NB4 (cell line): ENCODE results near the gene STT3B.

Experiments
- DNase-seq: peaks from one replicate; pipeline ENCODE4 v3.0.0; 2010; ENCODE audit warnings: low read depth
- H3K4me3 ChIP-seq: one replicate; pipeline ENCODE4 v1.5.1; 2011; ENCODE audit warnings: mild to moderate bottlenecking, low read depth, low read length, moderate library complexity
- CTCF ChIP-seq: IDR thresholded peaks from one replicate; pipeline ENCODE4 v1.5.1; 2012; ENCODE audit warnings: low read depth, low read length
- MAX ChIP-seq: IDR thresholded peaks from 2 replicates; pipeline ENCODE4 v1.6.1; 2011; ENCODE audit warnings: low read depth, low read length
- MYC ChIP-seq: IDR thresholded peaks from 2 replicates; pipeline ENCODE4 v1.6.1; 2011; ENCODE audit warnings: low read depth, low read length
- POLR2A ChIP-seq: IDR thresholded peaks from 2 replicates; pipeline ENCODE4 v1.6.1; 2011; ENCODE audit warnings: mild to moderate bottlenecking; ENCODE audit not compliant: insufficient read length; ENCODE audit errors: extremely low read depth

STT3B gene

DNA sequence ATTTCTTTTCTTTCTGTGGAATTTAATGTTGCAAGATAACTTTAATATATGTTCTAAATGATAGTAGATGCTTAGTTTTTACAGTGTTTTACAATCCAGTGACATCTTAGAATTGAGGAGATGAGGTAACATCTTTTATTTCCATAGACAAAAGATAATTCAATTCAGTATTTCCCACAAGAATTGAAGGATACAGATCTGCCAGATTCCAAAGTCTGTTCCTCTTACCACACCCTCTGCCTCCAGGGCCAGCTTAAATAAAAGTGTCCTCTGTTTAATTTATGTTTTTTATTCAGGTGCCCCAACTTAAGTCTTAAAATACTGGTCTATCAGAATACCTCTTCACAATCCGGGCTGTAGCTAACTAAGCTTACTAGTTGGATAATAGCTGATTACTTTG, 6.5 kb downstream of the STT3B start:
- H3K4me3 ChIP-seq, result peak overlapping the region; percentile 9
- no peak for DNase-seq
- TF ChIP-seq MYC (no peak), MAX (no peak), CTCF (no peak), POLR2A (no peak)

DNA sequence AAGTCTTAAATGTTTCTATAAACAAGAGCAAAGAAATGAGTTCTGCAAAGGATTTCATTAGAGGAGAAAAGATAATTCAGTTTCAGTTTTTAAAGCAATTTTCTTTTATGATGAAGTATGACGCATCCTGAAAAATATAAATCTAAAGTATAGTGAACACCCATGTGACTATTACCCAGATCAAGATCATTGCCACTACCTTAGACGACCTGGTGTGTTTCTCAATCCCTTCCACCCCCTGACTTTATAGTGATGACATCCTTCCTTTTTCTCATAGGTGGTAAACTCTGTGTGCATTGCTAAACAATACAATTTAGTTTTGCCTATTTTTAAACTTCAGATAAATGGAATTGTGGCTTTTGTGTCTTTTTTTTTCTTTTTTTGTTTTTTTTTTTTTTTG, 8.4 kb downstream of the STT3B start:
- H3K4me3 ChIP-seq, result no peak overlapping the region
- peak; percentile 53 for DNase-seq
- no peak for TF ChIP-seq MYC
- no peak for TF ChIP-seq CTCF
- TF ChIP-seq POLR2A, result no peak
- TF ChIP-seq MAX, result no peak

DNA sequence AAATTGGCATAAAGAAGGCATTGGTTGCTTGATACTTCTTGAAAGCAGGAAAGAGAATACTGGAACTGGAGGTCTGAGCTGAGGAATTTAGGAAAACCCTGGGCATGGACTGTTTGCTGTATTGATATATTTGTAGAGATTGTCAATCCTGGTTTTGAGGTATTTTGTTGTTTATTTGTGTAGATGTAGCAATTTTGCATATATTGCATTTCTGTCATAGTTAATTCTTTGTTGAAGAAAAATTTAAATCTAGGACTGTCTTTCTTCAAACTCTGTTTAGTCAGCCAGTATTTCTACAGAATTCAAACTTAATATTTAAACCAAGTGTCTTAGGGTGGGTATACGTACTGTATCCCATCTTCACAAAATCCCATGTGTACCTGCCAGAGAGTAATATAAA, 9.5 kb downstream of the STT3B start:
- TF ChIP-seq MAX (no peak), CTCF (no peak), POLR2A (no peak), MYC (no peak)
- no peak overlapping the region for H3K4me3 ChIP-seq
- no peak for DNase-seq

DNA sequence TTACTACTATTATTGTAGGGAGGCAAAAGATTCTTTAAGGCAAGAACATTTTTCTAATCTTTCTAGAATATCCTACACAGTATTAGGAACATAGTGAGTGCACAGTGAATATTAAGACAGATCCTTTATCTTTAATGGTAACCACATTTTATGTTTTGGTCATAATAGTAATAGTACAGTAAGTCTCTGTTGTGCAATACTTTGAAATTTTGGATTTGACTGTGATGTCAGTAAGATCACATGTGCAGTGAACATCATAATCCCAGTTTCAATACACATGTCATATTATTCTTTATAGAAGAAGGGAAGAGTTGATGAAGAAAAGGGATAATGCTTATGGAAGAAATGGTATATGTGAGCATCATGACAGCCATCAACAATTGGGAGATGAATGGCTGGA, 10.7 kb downstream of the STT3B start:
- 0 out of 2 replicates have a peak, but pooled peaks have one; percentile 21 for TF ChIP-seq MAX
- no peak for TF ChIP-seq CTCF
- no peak overlapping the region for H3K4me3 ChIP-seq
- no peak for DNase-seq

DNA sequence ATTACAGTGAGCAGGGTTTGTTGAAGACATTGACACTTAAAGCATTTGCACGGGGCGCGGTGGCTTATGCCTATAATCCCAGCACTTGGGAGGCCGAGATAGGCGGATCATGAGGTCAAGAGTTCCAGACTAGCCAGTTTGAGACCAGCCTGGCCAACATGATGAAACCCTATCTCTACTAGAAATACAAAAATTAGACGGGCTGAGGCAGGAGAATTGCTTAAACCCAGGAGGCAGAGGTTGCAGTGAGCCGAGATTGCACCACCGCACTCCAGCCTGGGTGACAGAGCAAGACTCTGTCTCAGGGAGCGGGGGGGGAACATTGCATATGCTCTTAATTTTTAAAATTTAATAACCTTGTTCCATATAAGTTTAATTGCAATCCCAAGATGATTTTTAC, 11.9 kb downstream of the STT3B start:
- peak; percentile 63 for DNase-seq
- H3K4me3 ChIP-seq, result no peak overlapping the region
- TF ChIP-seq MYC (no peak), CTCF (no peak), POLR2A (no peak), MAX (no peak)

DNA sequence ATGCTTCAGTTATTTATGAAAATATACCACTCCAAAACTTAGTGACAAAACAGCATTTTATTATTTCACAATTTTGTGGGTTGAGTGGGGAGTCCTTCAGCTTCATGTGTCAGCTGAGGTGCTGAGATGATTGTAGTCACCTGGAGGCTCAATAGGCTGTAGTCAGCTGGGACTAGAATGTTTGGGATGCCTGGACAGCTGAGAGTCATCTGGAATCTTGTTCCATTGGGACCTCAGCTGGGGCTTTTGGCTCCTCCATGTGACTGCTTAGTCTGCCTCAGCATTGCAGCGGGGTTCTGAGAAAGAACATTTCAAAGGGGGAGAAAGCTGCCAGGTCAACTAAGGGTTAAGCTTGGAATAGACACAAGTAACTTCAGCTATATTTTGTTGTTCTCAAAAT, 13.4 kb downstream of the STT3B start:
- TF ChIP-seq CTCF (no peak), MYC (no peak), MAX (no peak), POLR2A (no peak)
- no peak overlapping the region for H3K4me3 ChIP-seq
- no peak for DNase-seq
